Esophagus muscularis mucosa (tissue), 4 donors: Measurements from ENCODE around the gene LEKR1.

Source experiments
- CTCF ChIP-seq, 3 experiments: fragments of 200-600 bp in 2 of 3; fragments of 450-650 bp in 1 of 3; sonication (generic) in 2 of 3; IDR thresholded peaks; one replicate each; pipeline ENCODE4 v1.5.1; 2017 to 2019; ENCODE audit warnings: antibody characterized with exemption in 3 of 3, mild to moderate bottlenecking in 2 of 3, moderate library complexity in 1 of 3
- EP300 ChIP-seq: sonication (generic); formaldehyde crosslinking; IDR thresholded peaks from one replicate; pipeline ENCODE4 v1.6.1; 2017; ENCODE audit warnings: antibody characterized with exemption
- POLR2A ChIP-seq: fragments of 450-650 bp; IDR thresholded peaks from one replicate; pipeline ENCODE4 v1.6.1; 2017; ENCODE audit warnings: antibody characterized with exemption, moderate library complexity, mild to moderate bottlenecking, low read depth

GRCh38 chr3:156781310-156782230 is 44.6 kb upstream of the LEKR1 start:
- TF ChIP-seq EP300 = no peak
- TF ChIP-seq CTCF (IDR thresholded peaks at IDR 0.05) = no peak
- TF ChIP-seq POLR2A = no peak
